ENCODE data around the gene ZCCHC24. TPM values are rescaled to one million over a fixed set of nuclear protein-coding genes. Genes with fewer than 3 reads are reported as not detected.

Gene ZCCHC24
- total and polyA plus RNA-seq, 11 donors: 18.7 to 122 (median 49.6) TPM

DNA sequence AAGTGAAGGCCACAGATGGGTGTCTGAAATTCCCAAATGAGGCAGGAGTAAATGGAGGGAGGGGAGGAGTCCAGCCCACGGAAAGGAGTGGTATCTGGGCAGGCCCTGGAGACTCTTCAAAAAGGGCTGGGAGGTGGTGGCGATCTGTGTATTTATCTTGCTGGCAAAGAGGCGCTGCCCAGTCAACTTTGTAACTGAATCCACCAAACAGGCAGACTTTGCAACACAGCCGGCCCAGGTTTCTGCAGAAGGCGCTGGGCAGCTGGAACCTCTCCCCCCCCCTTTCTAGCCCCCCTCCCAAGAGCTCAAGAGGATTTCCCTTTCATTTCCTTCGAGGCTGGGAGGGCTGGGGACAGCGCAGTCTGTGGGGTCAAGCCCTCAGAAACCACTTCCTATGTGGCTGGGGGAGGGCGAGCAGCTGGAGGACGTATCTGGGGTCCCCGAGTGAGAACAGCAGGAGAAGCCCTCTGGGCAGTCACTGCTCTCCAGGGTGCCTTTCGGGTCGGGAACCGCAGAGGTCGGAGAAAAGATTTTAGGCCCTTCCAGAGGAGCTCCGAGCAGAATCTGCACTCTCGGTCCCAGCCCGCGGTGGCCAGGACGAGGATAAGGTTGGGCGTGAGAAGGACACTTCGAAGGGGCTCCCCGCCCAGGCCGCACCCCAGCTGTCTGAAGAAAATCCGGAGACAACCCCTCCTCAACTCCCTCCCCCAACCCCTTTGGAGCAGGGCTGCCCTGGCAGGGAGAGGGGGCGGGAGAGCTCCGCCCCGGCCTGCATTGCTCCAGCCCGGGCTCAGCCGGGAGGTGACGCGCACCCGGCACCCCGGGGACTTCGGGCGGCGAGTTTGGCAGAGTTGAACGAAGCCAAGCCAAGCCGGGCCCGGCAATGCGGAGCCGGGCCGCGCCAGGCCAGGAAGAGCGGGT is 965 bp downstream of the ZCCHC24 start:
- WGBS, 4 donors: 0 to 1% (median 1%) methylated on average over 28 to 44 of the region's 44 CpGs
- Histone ChIP-seq H3K27me3 (no peaks in the 10 kb centered on the region), H3K27ac (peak overlapping the region; percentile 84 to 98 (median 96)), H3K36me3 (peaks cover 0 to 8% (median 0%) of the 10 kb centered on the region in 9 donors), H3K4me1 (peaks cover 5 to 61% (median 43%) of the 10 kb centered on the region in 12 donors), H3K4me3 (peak overlapping the region; percentile 86 to 99 (median 91)), H3K9me3 (no peaks in the 10 kb centered on the region)
- TF ChIP-seq POLR2A (IDR thresholded peaks at IDR 0.05): peak in 1 of 2 donors; percentile 21
- TF ChIP-seq, protein P1, sequence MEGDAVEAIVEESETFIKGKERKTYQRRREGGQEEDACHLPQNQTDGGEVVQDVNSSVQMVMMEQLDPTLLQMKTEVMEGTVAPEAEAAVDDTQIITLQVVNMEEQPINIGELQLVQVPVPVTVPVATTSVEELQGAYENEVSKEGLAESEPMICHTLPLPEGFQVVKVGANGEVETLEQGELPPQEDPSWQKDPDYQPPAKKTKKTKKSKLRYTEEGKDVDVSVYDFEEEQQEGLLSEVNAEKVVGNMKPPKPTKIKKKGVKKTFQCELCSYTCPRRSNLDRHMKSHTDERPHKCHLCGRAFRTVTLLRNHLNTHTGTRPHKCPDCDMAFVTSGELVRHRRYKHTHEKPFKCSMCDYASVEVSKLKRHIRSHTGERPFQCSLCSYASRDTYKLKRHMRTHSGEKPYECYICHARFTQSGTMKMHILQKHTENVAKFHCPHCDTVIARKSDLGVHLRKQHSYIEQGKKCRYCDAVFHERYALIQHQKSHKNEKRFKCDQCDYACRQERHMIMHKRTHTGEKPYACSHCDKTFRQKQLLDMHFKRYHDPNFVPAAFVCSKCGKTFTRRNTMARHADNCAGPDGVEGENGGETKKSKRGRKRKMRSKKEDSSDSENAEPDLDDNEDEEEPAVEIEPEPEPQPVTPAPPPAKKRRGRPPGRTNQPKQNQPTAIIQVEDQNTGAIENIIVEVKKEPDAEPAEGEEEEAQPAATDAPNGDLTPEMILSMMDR (IDR thresholded peaks at IDR 0.05): no peak
- ATAC-seq (peak; percentile 21 to 59 (median 52)), DNase-seq (peak; percentile 80 to 91 (median 87))
- intact Hi-C loops (cut with DNase I): loop anchor here in 9 of 10 donors (2.0 to 10.0 kb wide), 8 partner anchors 24 to 67 kb away; no protein-coding TSS in a partner anchor

- Histone ChIP-seq H3K4me3 (peak overlapping the region; percentile 86 to 99 (median 91)), H3K36me3 (peaks cover 0 to 12% (median 0%) of the 10 kb centered on the region in 9 donors), H3K9me3 (no peaks in the 10 kb centered on the region), H3K27ac (peak overlapping the region; percentile 84 to 98 (median 96)), H3K27me3 (no peaks in the 10 kb centered on the region), H3K4me1 (peaks cover 9 to 69% (median 51%) of the 10 kb centered on the region in 12 donors)
- no peak for ATAC-seq
- 18 to 26% (median 22%) methylated on average over 10 to 11 of the region's 11 CpGs for WGBS, 4 donors
- no peak for DNase-seq
- TF ChIP-seq, protein P1 (IDR thresholded peaks at IDR 0.05): no peak
- TF ChIP-seq POLR2A (IDR thresholded peaks at IDR 0.05): no peak
- intact Hi-C loops (cut with DNase I): loop anchor here in 9 of 10 donors (2.0 to 10.0 kb wide), 6 partner anchors 25 to 59 kb away; no protein-coding TSS in a partner anchor
Measured at GRCh38 chr10:79443338-79444198, 1.9 kb downstream of the ZCCHC24 start.

DNA sequence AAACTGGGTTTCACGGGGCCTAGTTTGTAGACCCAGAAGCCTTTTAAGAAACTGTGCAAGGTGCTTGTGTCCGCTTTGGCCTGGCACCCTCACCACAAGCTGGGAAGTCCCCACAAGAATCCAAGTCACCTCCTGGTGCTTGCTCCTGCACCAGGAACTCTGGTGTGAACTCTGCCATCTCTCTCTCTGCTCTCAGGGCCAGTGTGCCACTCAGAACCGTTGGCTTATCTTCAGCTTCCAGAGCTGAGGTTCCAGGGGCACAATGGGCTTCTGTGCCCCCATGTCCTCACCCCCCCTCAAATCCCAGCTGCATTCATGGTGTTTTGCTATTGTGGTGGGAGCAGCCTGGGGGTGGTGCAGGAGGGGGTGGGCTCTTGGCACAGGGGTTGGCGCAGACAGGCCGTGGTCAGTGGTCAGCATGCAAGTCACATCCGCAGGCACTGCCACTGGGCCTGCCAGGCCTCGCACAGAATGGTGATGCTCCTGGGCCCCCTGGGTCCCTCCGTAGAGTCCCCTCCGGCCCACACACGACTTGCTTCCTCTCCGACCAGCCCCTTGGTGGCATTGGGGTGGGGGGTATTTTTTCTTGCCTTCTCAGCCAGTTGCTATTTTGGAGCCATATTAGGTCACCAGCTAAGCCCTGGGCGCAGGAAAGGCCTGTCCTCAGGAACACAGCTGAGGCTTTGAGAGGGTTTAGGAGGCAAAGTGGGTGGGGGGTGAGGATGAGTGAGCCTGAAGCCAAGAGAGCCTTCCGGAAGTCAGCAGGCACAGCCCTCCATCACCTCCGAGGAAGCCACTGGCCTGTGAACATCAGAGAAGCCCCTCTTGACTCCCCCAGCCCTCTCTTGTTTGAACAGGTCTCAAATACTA is 3.0 kb downstream of the ZCCHC24 start:
- H3K27me3 ChIP-seq: no peaks in the 10 kb centered on the region
- DNase-seq: no peak
- intact Hi-C loops (cut with DNase I): loop anchor here in 5 of 10 donors (5.0 to 10.0 kb wide), 3 partner anchors 35 to 58 kb away; no protein-coding TSS in a partner anchor
- no peak for TF ChIP-seq POLR2A (IDR thresholded peaks at IDR 0.05)
- TF ChIP-seq, protein P1 (IDR thresholded peaks at IDR 0.05): no peak
- peaks cover 0 to 13% (median 1%) of the 10 kb centered on the region in 9 donors for H3K36me3 ChIP-seq
- ATAC-seq: no peak
- 70 to 73% (median 72%) methylated on average over 13 to 14 of the region's 14 CpGs for WGBS, 4 donors
- peaks cover 12 to 81% (median 62%) of the 10 kb centered on the region in 12 donors for H3K4me1 ChIP-seq
- H3K27ac ChIP-seq: peak overlapping the region in 5 of 12 donors; percentile 15 to 98 (median 93)
- H3K4me3 ChIP-seq: peak overlapping the region in 8 of 12 donors; percentile 86 to 99 (median 92)
- no peaks in the 10 kb centered on the region for H3K9me3 ChIP-seq
